ENCODE results near the gene MALRD1.

- TF ChIP-seq EZH2 (IDR thresholded peaks at IDR 0.05; ENCODE audit: insufficient read depth, poor library complexity, severe bottlenecking) (no peak), EZH2phosphoT487 (IDR thresholded peaks at IDR 0.05; ENCODE audit: insufficient read depth, low read depth) (no peak)
Measured at GRCh38 chr10:19017116-19017890, 31.3 kb upstream of the MALRD1 start.

All from GM23248 (cell line).